DMS153 treated with DMSO at 0.1 percent for 48 hours (cell line): Measurements from ENCODE around the gene DCAF17.
"Not testable (repeated sequence)": the region's sequence is repeated elsewhere in the genome, so short reads cannot be mapped to it uniquely, and the experiment has no call there.

ENCODE experiments used
- DNase-seq: peaks from one replicate; lab custom pipeline; 2025; ENCODE audit not compliant: unreplicated experiment; lab: John Stamatoyannopoulos, UW

Gene DCAF17

DNA sequence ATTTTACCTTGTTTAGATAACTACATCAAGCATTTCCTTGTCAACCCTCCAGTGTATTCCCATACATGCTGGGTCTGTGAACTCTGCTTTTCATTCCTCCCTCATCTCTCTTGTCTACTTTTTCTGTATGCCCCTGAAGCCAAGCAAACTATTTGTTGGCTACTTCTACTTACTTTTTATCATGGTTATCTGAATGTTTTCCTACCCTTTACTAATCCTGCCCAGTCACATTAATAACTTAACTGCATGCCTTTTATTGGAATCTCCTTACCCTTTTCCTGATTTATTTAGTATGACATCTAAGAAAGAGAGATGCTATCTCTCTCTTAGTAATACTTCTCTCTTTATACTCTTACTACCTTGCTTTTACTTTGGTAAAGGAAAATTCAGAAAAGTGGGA is 17.0 kb downstream of the DCAF17 start:
- DNase-seq: no peak

DNA sequence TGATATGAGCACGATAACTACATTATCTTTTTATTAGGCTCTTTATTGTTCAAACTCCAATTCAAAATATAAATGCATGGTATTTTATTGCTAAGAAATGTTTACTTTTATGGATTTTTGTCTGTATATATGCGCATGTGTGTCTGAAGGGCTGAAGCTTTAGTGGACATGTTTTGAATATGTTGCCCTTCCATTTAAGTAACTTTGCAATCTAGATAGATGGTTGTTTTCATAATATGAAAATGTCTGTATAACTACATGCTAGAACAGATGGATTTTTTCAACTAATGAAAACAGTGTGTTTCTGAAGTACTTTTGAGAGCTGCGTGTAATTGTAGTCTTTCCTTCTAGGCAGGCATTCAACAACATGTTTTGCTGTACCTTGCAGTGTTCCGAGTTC is 18.7 kb downstream of the DCAF17 start:
- no peak for DNase-seq

DNA sequence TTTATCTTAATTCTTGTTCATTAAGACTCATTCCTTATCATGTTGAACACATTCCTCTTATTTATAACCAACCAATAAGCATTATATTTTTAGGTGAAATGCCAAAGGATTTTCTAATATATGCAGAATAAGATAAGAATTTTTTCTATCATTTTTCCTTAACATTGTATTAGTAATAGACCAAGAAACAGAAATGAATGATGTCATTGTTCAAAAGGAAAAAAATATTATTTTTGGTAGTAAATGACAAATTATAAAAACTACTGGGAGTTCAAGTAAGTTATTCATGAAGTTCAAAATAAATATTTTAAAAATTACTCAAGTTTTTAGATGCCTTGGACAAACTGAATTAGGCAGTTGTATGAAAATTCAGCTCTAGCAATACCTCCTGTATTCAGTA is 25.5 kb downstream of the DCAF17 start:
- DNase-seq: no peak

DNA sequence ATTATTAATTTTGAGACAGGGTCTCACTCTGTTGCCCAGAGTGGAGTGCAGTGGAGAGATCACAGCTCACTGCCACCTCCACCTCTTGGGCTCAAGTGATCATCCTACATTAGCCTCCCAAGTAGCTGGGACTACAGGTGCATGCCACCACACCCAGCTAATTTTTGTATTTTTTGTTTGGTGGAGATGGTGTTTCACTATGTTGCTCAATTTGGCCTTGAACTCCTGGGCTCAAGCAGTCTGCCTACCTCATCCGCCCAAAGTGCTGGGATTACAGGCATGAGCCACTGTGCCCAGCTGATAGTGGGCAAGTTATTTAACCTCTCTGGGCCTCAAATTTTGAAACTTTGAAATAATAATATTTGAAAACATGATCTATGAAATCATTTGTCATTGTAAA is 26.5 kb downstream of the DCAF17 start:
- DNase-seq: no peak

DNA sequence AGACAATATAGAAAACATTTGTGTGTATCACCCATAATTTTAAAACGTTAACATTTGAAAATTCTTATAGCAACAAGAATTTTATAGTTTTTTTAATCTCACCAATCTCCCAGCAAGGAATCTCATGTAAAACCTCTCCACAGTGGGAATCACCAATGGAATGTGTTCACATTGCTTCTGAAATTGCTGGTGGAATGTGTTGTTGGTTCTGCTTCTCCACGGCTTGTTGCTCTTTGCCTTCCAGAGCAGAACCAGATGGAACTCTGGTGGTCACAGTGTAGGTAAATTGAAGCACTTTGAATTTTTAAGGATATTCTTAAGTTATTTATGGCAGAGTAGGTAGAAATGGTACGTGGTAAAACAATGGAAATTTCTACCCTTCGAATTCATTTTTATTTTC is 35.1 kb downstream of the DCAF17 start:
- no peak for DNase-seq

DNA sequence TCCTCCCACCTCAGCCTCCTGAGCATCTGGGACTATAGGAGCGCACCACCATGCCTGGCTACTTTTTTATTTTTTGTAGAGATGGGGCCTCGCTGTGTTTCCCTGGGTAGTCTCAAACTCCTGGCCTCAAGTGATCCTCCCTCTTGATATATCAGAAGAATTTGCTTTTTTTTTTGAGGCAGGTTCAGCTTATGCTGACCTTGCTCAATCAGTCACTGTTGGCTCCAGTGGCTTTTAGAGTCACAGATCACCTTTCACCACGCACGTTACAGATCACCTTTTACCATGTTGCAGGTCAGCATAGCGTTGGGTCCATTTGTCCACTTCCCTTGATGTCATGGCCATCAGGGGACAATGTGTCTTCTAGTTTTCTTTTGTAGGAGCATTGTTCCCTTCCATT is 36.1 kb downstream of the DCAF17 start:
- no peak for DNase-seq

DNA sequence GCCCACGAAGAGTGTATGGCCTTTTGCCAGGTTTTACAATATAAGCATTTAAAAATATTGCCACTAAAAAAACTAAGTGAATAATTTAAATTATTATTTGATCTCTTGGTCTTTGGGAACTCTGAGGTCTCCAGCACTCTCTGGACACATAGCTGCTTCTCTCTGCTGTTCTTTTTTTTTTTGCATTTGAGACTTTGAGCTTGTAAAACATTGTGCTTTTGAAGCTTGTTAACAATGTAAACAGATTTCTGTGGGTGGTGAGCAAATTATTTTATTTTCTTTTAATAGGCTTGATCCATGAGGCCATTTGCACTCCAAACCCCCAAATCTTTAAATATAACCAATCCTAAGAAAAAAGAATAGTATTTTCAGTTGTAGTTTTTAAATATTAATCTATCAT is 42.0 kb downstream of the DCAF17 start:
- no peak for DNase-seq

DNA sequence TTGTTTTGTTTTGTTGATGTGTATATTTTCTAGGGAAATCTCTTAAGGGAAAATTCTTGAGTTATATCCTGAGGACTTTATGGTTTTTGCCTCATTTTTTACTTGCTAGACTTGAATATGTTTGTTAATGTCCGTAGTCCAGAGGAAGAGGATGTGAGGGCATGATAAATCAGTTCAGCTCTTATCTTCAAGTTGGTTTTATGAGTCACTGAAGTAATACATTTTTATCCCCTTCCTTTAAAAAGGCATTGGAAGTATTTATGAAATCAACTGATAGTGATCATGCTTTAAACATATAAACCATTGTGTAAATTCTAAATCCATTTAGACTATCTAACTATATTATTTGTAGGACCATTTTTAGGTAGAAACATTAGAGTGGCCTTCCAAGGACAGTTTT is 44.3 kb downstream of the DCAF17 start:
- no peak for DNase-seq

DNA sequence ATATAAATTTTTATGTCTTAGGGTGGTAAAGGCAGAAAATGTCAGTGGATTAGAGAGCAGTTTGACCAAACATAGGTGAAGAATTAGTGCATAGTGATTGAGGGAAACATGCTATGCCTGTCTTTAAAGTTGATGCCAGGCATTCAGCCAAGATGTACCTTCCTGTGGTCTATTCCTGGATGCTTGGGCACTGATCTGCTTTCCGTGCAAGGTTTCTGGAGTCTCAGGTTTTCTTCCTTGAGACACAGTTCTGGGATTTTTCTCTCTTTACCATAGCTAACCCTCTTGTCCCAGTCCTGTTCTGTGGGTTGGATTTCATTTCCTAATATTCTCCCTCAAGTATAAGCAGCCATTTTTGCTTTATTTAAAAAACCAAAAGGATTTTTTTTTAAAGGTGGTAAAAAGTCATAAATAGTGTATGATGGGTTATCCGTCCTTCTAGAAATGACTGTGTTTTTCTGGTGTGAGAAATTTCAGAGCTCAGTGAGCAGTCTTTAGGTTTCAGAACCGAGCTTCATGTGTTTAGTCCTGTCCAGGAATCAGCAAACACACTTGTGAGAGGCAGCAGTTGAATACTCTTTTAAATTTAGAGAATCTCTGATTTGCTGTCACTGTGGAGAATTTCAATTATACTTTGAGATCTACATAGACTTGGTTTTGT is 45.3 kb downstream of the DCAF17 start:
- DNase-seq: no peak

DNA sequence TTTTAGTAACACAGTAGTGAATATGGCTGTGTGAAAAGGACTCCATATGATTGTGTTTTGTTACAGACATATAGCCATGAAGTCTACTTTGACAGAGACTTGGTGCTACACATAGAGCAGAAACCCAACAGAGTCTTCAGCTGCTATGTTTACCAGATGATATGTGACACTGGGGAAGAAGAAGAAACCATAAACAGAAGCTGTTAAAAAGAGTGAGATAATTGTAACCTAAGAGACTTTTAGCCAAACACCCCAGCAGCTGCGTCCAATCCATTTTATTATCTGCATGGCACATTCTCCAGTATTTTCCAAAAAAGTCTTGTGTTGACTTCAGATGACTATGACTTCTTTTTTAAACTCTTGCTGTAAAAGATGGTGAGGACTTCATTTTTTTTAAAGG is 46.9 kb downstream of the DCAF17 start:
- no peak for DNase-seq

DNA sequence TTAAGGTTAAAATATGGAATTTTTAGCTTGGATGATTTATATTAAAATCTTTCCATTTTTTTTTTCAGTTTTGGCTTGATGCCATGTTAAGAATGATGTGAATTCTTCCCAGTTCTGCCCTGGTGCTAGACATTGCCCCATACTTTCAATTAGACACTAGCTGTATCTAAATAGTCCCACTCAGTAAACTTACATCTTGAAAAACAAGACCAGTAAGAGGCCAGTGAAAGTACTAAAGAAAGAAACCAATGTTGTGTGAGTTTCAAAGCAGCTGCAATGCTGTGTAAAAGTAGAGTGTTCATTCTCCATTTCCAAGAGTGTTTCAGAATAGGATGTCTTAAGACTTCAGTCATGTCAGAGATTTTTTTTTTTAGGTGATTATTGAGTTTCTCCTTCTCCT is 48.3 kb downstream of the DCAF17 start:
- no peak for DNase-seq

DNA sequence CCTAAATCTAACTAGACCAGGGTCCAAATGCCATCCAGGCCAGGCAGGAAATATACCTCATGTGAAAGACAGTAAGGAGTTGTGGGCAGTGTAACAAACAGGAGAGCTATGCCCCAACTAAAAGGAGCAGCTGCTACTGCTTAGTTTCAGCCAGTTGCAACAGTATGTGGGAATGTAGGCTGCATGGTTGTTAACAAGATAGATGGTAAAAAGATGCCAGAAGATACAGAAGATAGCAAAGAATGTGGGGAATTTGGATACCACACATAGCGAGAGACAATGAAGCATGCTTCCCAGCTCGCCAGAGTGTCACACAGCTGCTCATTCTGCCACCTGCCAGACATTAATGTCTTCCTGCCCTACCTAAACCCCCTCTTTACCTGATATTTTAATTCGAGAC is 48.9 kb downstream of the DCAF17 start:
- DNase-seq: no peak

DNA sequence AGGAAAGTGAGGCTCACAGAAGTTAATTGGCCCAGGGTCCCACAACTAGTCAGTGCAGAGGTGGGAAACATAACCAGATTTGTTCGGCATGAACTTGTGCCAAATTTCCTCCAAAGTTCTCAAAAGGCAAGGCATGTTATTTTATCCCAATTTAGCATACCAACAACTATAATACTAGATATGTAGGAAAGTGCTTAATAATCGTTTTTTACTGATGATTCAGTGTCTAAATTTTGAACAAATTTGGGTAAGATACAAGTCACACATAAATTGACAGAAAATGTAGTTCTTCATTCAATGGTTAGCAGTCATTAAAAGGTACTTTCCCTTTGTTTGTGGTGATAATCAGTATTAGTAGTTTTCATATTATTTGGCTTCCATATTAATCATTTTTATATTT is 49.8 kb downstream of the DCAF17 start:
- DNase-seq: no peak

DNA sequence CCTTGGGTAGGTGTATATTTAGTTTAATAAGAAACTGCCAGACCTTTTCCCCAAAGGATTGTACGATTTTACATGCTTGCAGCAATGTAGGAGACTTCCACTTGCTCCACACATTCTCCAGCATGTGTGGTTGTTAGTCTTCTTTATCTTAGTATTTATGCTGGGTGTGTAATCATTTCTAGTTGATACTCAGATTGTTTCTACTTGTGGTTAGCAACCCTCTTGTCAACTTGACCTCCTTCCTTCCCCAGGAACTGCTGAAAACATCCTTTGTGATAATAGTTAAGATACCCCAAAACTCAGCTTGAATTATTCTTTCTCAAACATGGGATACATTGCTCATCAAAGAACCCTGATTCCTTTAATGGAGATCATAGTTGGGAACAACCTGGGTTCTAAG is 51.1 kb downstream of the DCAF17 start:
- DNase-seq: no peak

DNA sequence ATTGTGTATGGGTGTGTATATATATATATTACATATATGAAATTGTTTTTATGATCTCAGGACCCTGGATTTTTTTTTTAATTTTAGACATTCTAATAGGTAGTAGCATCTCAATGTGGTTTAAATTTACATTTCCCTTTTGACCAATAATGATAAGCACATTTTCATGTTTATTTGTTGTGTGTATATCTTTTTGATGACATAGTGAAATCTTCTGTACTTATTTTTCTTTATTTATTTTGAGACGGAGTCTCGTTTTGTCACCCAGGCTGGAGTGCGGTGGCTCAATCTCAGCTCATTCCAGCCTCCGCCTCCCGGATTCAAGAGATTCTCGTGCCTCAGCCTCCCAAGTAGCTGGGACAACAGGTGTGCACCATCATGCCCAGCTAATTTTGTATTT is 53.2 kb downstream of the DCAF17 start:
- DNase-seq: no peak

DNA sequence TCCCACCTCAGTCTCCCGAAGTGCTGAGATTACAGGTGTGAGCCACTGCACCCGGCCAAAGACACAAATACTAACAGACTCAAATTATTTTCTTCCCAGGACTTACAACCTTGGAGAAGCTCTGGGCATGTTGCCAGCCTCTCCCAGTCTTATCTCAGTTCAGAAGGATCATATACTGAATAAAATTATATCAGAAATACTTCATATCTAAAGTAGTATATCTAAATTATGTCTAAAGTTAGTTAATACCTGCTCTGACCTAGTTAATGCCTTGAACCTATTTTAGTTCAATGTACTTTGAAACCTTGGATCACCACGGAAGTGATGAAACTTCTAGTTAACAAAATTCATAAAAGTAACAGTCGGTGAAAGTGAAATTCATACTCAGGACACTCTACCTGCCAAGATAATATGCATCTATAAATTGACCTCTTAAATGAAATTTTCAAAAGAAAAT is 53.8 kb downstream of the DCAF17 start:
- no peak for DNase-seq

DNA sequence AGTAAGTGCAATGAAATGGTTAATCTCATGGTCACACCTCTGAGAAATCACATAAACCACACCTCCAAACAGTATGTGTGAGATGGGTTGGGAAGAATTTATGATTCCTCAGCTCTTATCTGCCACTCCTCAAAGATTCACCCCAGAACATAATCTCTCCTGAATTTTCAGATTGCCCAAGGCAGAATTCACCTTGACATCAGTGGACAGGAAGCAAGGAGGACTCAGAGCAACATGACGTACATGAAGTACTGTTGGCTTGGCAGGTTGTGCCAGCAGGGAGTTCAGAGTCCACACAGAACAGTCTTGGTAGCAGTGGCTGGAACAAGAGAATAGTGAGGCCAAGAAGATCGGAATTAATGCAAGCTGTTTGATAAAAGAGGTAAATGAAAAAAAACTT is 56.6 kb downstream of the DCAF17 start:
- DNase-seq: no peak

DNA sequence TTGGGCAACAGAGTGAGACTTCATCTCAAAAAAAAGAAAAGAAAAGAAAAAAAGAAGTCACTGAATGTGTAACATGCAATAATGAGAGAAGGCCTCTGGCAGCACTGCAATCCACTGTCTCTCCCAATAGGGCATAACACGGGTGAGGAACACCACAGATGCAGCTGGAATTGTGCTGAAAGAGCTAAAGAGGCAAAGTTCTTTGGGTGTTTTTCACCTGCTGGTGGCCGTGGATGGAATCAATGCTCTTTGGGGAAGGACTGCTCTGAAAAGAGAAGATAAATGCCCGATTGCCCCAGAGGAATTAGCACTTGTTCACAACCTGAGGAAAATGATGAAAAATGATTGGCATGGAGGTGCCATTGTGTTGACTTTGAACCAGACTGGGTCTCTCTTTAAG is 57.3 kb downstream of the DCAF17 start:
- no peak for DNase-seq

DNA sequence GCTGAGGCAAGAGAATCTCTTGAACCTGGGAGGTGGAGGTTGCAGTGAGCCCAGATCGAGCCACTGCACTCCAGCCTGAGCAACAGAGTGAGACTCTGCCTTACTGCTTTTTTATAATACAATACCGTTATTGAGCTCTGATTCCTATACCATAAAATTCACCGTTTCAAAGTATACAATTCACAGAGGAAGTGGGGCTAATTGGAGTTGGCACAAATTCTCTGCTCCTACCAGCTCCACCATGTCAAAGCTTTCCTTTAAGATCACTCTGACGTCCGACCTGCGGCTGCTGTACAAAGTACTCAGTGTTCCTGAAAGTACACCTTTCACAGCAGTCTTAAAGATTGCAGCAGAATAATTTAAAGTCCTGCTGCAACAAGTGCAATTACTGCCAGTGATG is 58.6 kb downstream of the DCAF17 start:
- no peak for DNase-seq

DNA sequence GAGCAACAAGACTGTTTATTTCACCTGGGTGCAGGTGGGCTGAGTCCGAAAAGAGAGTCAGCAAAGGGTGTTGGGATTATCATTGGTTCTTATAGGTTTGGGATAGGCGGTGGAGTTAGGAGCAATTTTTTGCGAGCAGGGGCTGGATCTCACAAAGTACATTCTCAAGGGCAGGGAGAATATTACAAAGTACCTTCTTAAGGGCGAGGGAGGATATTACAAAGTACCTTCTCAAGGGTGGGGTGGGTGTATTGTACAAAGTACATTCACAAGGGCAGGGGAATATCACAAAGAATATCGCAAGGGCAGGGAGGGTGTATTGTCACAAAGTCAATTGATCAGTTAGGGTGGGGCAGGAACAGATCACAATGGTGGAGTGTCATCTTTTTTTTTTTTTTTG is 63.6 kb downstream of the DCAF17 start:
- DNase-seq: not testable (repeated sequence)

DNA sequence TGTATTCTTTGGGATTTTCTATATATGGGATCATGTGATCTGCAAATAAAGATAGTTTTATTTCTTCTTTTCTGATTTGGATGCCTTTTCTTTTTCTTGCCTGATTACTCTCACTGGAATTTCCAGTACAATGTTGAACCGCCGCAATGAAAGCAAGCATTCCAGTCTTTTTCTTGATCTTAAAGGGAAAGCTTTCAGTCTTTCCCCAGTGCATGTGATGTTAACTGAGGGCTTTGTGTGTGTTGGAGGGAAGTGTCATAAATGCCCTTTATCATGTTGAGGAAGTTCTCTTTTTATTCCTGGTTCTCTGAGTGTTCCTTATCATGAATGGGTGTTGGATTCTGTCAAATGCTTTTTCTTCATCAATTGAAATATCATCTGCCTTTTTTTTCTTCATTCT is 71.3 kb downstream of the DCAF17 start:
- no peak for DNase-seq

DNA sequence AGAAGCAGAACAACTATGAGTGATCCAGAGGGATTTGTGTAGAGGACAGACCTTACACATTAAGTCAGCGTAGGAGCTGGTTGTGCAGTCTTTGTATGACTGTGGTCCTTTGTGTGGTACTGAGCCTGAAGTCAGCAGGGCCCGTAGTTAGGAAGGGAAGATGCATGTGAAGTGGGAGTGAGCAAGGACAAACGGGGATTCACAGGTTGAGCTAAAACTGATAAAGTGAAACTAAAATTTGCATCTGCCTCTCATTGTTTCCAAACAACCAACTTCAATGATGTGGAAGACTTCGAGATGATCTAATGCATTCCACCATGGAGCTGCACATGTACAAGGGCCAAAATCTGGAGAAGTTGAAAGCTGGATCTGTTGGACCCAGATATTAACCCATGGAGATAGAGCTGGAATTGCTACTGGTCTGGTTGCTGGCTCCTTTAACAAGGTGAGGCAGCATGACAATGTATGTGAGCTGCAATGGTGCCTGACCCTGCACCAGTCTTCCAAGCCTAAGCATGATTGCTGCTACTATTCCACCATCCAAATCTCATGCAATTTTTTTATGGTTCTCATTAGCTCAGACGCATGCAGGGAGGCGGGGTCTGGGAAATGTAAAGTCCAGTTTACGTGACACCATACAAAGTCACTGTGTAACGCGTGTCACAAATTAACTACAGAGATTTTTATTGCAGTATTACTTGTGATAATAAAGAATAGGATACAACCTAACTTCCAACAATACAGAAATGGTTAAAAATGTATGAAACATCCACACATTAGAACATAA is 76.1 kb downstream of the DCAF17 start:
- no peak for DNase-seq

DNA sequence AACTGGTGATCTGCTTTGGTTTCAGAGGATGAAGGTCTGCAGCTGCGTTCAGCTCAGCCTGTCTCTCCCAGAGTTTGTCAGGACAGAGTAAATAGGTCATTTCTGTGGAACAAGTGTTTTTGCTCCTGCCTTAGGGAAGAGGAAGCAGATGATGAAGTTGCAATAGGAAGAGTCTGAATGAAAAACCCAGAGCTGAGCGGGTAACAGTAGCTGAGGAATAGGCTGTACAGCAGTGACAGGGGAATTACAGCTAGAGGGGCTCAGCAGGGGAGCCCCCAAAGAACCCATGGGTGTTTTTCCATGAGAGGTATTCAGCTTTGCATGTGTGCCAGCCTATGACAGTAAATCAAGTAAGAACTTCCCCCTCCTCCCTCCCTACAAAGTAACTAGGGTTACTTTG is 78.0 kb downstream of the DCAF17 start:
- DNase-seq: no peak
